Mesothelial cell of epicardium (in vitro differentiated cells): Measurements from ENCODE around the gene HRH4. TPM values are rescaled to one million over a fixed set of nuclear protein-coding genes. Genes with fewer than 3 reads are reported as not detected.

Source experiments
- DNase-seq, 2 experiments: peaks; one replicate each; pipeline ENCODE4 v3.0.0; 2021; ENCODE audit warnings: low spot score in 2 of 2; ENCODE audit not compliant: unreplicated experiment in 2 of 2
- H3K27ac Mint-ChIP-seq: 2 replicates; pipeline ENCODE4 v1.8.0; 2021; ENCODE audit warnings: mixed read lengths
- H3K27me3 Mint-ChIP-seq: 2 replicates; pipeline ENCODE4 v1.8.0; 2021; ENCODE audit warnings: low read depth, mixed read lengths
- H3K36me3 Mint-ChIP-seq: 2 replicates; pipeline ENCODE4 v1.8.0; 2021; ENCODE audit warnings: mixed read lengths
- H3K4me1 Mint-ChIP-seq: 2 replicates; pipeline ENCODE4 v1.8.0; 2021; ENCODE audit warnings: mixed read lengths
- H3K4me3 Mint-ChIP-seq: 2 replicates; pipeline ENCODE4 v1.8.0; 2021; ENCODE audit warnings: mild to moderate bottlenecking, moderate library complexity, mixed read lengths
- H3K9me3 Mint-ChIP-seq: 2 replicates; pipeline ENCODE4 v1.8.0; 2021; ENCODE audit warnings: mixed read lengths
- total RNA-seq: library from RNA; stranded (reverse); gene quantifications from 3 replicates; pipeline ENCODE4 v1.2.1, GENCODE V29; 2021
- TF ChIP-seq, protein P1 (sequence below): fragments of 200-600 bp; sonication (generic); IDR thresholded peaks from one replicate; pipeline ENCODE4 v1.5.0; 2021; ENCODE audit warnings: antibody characterized with exemption; ENCODE audit not compliant: unreplicated experiment

The HRH4 gene
- total RNA-seq, 1 donor from 2014 or later: not detected

DNA sequence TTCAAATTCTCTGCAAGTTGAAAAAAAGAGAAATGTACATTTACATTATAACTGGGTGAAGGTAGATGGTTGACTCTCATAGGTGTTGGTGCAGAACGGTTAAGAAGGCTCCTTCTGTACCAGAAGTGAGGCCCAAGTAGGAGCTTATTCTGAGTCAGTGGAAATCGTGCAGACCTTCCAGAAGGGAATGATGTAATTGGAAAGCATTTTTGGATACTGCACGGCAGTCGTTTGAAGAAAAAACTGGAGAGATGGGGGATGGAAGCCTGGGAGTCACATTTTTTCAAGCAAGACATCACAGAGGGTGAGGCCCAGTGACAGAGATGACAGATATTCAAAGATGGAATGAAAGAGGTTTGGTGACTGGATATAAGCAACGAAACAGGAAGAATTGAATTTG lies 39.4 kb downstream of the HRH4 start:
- no peak for DNase-seq
- Mint-ChIP-seq H3K4me1 (peaks cover 27% of the 10 kb centered on the region), H3K27me3 (peaks cover 14% of the 10 kb centered on the region), H3K9me3 (peaks cover 8% of the 10 kb centered on the region), H3K4me3 (no peak overlapping the region), H3K27ac (no peak overlapping the region), H3K36me3 (no peaks in the 10 kb centered on the region)
- TF ChIP-seq, protein P1, sequence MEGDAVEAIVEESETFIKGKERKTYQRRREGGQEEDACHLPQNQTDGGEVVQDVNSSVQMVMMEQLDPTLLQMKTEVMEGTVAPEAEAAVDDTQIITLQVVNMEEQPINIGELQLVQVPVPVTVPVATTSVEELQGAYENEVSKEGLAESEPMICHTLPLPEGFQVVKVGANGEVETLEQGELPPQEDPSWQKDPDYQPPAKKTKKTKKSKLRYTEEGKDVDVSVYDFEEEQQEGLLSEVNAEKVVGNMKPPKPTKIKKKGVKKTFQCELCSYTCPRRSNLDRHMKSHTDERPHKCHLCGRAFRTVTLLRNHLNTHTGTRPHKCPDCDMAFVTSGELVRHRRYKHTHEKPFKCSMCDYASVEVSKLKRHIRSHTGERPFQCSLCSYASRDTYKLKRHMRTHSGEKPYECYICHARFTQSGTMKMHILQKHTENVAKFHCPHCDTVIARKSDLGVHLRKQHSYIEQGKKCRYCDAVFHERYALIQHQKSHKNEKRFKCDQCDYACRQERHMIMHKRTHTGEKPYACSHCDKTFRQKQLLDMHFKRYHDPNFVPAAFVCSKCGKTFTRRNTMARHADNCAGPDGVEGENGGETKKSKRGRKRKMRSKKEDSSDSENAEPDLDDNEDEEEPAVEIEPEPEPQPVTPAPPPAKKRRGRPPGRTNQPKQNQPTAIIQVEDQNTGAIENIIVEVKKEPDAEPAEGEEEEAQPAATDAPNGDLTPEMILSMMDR: no peak

DNA sequence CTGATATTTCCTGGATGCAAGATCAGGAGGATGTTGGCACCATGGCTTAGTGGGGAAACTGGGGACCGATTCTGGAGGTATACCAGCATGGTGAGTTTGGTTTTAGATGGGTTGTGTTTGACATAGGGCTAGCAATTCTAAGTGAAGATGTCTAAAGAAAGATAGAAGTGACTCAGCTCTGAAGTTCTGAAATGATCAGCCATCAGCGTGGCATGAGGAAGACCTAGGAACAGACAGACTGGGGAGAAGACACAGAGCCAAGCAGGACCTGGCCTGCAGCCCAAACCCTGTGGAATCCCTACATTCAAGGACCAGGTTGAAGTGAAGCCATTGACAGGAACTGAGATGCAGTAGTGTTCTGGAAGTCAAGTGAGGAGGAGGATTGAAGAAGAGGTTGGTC lies 39.8 kb downstream of the HRH4 start:
- H3K36me3 Mint-ChIP-seq: no peaks in the 10 kb centered on the region

DNA sequence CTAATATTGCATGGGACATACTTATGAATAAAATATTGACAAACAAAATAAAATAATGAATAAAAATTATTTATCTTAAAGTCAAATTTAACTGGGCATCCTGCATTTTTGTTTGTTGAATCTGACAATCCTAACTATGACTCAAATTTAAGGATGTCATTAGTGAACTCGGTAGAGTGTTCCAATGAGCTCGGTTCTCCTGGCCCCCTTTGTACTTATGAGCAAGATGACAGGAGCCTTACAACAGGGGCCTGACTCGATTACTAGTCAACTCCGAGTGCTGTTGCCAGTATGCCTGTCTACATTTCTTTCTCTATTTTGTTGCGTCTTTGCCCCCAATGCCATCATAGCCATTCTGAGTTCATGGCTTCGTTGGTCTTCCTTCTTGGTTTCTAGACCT lies 40.3 kb downstream of the HRH4 start:
- Mint-ChIP-seq H3K36me3 (no peaks in the 10 kb centered on the region), H3K4me1 (peaks cover 34% of the 10 kb centered on the region), H3K27ac (no peak overlapping the region), H3K9me3 (peaks cover 4% of the 10 kb centered on the region), H3K4me3 (no peak overlapping the region), H3K27me3 (peaks cover 14% of the 10 kb centered on the region)
- TF ChIP-seq, protein P1: no peak
- no peak for DNase-seq

More for the DNA sequence above, 39.8 kb downstream of the HRH4 start:
- H3K4me3 Mint-ChIP-seq: no peak overlapping the region
- no peak for DNase-seq
- TF ChIP-seq, protein P1: no peak
- H3K27ac Mint-ChIP-seq: no peak overlapping the region
- peaks cover 30% of the 10 kb centered on the region for H3K4me1 Mint-ChIP-seq
- peaks cover 14% of the 10 kb centered on the region for H3K27me3 Mint-ChIP-seq
- H3K9me3 Mint-ChIP-seq: peaks cover 4% of the 10 kb centered on the region

DNA sequence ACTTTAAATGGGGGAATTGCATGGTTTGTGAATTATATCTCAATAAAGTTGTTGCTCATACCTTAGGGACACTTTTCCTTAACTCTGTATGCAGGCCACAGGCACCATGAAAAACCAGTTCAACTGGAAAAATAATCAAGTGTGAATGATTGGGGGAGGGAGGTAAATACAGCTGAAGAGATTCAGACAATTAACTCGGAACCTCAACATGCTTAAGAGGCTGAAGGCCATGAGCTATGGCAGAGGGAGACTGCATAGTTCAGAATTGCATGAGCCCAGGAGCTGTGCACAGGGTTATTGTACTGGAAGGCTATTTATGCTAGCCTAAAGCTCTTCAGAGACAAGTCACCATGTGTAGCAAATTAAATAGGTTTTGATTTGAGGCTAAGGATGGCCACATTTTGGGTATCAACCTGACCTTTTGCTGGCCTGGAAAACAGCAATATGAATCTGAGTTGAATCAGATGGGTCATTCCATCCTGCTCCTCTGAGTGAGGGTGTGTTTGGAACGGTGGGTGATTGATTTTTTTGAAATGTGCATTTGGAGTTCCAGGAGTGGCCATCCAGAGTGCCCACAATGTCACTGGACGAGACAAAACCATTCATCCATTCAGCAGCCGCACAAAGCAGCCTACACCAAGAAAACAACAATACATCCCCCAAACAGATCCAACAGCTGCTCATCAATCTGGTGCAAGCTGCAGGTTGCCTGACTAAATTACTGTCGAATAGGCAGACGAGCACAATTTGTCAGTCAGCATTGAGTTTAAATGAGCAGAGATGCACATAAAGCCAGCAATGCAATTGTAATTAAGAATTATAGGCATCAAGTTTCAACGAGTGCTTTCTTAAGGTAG lies 42.5 kb downstream of the HRH4 start:
- H3K36me3 Mint-ChIP-seq: no peaks in the 10 kb centered on the region
- H3K27ac Mint-ChIP-seq: no peak overlapping the region
- H3K27me3 Mint-ChIP-seq: peaks cover 15% of the 10 kb centered on the region
- TF ChIP-seq, protein P1: no peak
- peaks cover 23% of the 10 kb centered on the region for H3K4me1 Mint-ChIP-seq
- no peak overlapping the region for H3K4me3 Mint-ChIP-seq
- DNase-seq: no peak
- H3K9me3 Mint-ChIP-seq: peaks cover 9% of the 10 kb centered on the region

DNA sequence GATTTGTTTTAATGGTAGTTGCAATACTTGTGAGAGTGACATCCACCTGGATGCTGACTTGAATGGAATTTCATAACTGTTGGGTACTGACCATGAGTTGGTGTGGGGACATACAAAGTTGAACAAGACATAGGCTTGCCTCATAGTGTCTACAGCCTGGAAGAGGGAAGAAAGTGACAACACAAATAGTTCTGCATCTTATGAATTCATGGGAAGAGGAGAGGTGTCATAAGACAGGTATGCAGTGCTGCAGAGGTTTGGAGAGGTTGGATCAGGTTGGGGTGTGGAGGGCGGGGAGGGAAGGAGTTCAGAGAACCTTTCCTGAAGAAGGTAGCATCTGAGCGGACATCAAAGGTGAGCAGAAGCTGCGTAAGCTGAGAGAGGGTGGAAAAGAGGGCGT lies 44.0 kb downstream of the HRH4 start:
- no peaks in the 10 kb centered on the region for H3K36me3 Mint-ChIP-seq
- H3K4me1 Mint-ChIP-seq: peaks cover 23% of the 10 kb centered on the region

More for the DNA sequence above, 44.0 kb downstream of the HRH4 start:
- TF ChIP-seq, protein P1: no peak
- Mint-ChIP-seq H3K9me3 (peaks cover 10% of the 10 kb centered on the region), H3K4me3 (no peak overlapping the region), H3K27me3 (peaks cover 21% of the 10 kb centered on the region), H3K27ac (no peak overlapping the region)
- no peak for DNase-seq
